LNCaP clone FGC (cell line): ENCODE results near the gene SELENOO.

Experiments
- DNase-seq: peaks from one replicate; pipeline ENCODE4 v3.0.0-alpha.2; 2011; ENCODE audit warnings: low read depth
- H3K4me3 ChIP-seq: 2 replicates; pipeline ENCODE4 v1.5.1; 2011; ENCODE audit warnings: mild to moderate bottlenecking, low read depth, low read length, control low read depth
- CTCF ChIP-seq: IDR thresholded peaks from 2 replicates; pipeline ENCODE4 v1.5.1; 2012; ENCODE audit warnings: mild to moderate bottlenecking; ENCODE audit not compliant: control insufficient read depth, insufficient read depth; ENCODE audit errors: extremely low read depth

Gene SELENOO

DNA sequence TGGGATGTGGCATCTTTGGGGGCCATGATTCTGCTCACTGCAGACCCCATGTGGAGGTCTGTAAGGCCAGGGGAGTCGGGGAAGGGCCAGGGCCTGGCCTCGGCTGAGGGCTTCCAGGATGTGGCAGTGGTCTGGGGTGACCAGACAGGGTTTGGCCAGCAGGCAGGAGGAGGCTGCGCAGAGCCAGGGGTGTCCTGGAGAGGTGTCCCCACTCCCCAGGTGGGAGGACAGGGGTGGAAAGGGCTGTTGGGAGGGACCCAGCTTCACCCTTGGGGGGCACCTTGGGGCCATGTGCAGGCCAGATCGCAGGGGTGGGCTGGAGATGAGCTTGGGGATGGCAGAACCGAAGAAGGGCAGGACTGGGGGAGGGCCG is 26.8 kb upstream of the SELENOO start:
- no peak for DNase-seq
- TF ChIP-seq CTCF: no peak
- no peak overlapping the region for H3K4me3 ChIP-seq

GRCh38 chr22:50174382-50175190 is 26.2 kb upstream of the SELENOO start:
- TF ChIP-seq CTCF: no peak
- no peak for DNase-seq
- H3K4me3 ChIP-seq: no peak overlapping the region

DNA sequence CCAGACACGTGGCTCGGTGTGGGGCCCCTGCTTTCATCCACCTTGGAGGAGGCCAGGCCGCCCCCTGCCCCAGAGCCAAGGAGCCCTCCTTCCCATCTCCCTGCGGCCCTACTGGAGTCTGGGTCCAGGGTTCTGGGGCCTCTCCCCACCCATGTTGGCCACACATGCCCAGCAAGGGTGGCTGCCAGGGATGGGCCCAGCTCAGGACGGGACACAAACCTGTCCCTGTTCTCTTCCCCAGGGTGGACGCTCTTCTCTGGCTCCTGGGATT is 25.7 kb upstream of the SELENOO start:
- DNase-seq: no peak
- TF ChIP-seq CTCF: no peak
- no peak overlapping the region for H3K4me3 ChIP-seq

DNA sequence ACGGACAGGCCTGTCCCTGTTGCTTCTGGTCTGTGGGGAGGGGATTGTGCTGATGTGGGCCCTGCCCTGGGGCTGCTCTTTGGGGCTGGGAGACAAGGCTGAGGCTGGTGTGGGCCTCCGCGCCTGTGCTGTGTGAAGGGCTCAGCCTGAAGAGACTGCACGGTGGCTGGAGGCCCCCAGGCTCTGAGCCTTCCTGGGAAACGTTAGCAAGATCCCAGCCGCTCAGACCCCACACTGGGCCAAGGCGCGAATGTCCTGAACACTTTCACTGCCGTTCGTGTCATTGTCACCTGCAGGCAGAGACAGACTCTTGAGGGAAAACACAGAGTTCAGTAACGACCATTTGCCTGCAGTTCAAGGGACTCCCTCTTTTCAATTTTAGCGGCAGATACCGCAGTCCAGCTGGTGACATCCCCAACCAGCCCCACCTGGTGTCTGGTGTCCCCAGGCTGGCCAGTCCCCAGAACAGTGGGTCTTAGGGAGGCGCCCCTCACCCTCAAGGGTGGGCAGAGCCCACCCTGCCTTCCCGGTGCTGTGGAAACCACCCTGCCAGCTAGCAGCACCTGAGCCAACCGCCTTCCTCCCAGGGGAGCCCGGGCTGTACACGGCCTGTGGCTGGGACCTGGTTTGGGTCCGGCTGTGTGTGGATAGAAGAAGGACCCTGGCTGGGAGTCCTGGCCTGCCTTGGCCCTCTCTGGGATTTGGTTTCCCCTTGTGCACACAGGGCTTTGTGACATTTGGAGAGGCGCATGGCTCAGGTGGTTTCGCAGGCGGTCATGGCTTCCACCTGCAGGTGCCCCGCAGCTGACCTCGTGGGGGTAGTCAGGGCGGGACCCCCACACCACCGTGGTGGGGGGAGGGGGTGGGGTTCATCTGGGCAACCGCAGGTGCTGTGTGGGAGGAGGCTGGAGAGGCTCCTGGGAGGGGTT is 24.6 kb upstream of the SELENOO start:
- no peak for DNase-seq
- no peak for TF ChIP-seq CTCF
- H3K4me3 ChIP-seq: no peak overlapping the region

DNA sequence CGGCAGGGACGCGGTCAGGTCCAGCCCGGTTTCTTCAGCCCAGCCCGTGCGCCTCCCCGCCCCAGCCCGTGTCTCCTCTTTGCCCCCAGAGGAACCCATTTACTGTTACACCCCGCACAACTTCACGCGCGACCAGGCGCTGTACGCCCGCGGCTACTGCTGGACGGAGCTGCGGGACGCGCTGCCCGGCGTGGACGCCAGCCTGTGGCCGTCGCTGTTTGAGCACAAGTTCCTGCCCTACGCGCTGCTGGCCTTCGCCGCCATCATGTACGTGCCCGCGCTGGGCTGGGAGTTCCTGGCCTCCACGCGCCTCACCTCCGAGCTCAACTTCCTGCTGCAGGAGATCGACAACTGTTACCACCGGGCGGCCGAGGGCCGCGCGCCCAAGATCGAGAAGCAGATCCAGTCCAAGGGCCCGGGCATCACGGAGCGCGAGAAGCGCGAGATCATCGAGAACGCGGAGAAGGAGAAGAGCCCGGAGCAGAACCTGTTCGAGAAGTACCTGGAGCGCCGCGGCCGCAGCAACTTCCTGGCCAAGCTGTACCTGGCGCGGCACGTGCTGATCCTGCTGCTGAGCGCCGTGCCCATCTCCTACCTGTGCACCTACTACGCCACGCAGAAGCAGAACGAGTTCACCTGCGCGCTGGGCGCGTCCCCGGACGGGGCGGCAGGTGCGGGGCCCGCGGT is 23.8 kb upstream of the SELENOO start:
- TF ChIP-seq CTCF: no peak
- no peak overlapping the region for H3K4me3 ChIP-seq
- no peak for DNase-seq

DNA sequence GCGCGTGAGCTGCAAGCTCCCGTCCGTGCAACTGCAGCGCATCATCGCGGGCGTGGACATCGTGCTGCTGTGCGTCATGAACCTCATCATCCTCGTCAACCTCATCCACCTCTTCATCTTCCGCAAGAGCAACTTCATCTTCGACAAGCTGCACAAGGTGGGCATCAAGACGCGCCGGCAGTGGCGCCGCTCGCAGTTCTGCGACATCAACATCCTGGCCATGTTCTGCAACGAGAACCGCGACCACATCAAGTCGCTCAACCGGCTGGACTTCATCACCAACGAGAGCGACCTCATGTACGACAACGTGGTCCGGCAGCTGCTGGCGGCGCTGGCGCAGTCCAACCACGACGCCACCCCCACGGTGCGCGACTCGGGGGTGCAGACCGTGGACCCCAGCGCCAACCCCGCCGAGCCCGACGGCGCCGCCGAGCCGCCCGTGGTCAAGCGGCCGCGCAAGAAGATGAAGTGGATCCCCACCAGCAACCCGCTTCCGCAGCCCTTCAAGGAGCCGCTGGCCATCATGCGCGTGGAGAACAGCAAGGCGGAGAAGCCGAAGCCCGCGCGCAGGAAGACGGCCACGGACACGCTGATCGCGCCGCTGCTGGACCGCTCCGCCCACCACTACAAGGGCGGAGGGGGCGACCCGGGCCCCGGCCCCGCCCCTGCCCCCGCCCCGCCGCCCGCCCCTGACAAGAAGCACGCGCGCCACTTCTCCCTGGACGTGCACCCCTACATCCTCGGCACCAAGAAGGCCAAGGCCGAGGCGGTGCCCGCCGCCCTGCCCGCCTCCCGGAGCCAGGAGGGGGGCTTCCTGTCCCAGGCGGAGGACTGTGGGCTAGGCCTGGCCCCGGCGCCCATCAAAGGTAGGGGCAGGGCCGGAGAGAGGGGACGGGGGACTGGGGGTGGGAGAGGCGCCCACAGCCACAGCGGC is 23.0 kb upstream of the SELENOO start:
- DNase-seq: no peak
- no peak overlapping the region for H3K4me3 ChIP-seq
- no peak for TF ChIP-seq CTCF
